ENCODE measurements around the gene ARIH1.
"Not testable (repeated sequence)": the region's sequence is repeated elsewhere in the genome, so short reads cannot be mapped to it uniquely, and the experiment has no call there.

The ARIH1 gene

GRCh38 chr15:72636519-72637282 is 162.6 kb downstream of the ARIH1 start:
- peak overlapping the region; percentile 51; the same call in 1 of the 2 replicates for H3K4me3 ChIP-seq (ENCODE audit: low read length)

GRCh38 chr15:72639759-72640483 is 165.8 kb downstream of the ARIH1 start:
- not testable (repeated sequence) for H3K4me3 ChIP-seq (ENCODE audit: low read length)

GRCh38 chr15:72642271-72642670 is 168.1 kb downstream of the ARIH1 start:
- not testable (repeated sequence) for H3K4me3 ChIP-seq (ENCODE audit: low read length)

- H3K4me3 ChIP-seq (ENCODE audit: low read length), result not testable (repeated sequence)
These were observed 174.6 kb downstream of the ARIH1 start for GRCh38 chr15:72648631-72649253.
